ENCODE results near the gene HSD17B12. TPM values are rescaled to one million over a fixed set of nuclear protein-coding genes. Genes with fewer than 3 reads are reported as not detected.

The HSD17B12 gene
- total and polyA plus RNA-seq, 2 of the 8 experiments (the other 6 are each of a cell fraction or from before 2014, with no cell fraction given): 46.0 to 121 TPM

- DNase-seq (ENCODE audit: low read depth in 1 of 2, low spot score in 2 of 2) (no peak), FAIRE-seq (no peak)
- H3K4me2 ChIP-seq (ENCODE audit: insufficient read depth in 1 of 2, low read depth in 2 of 2, low read length in 2 of 2): no peak overlapping the region
- H2BK5ac ChIP-seq (ENCODE audit: low read depth, low read length): no peak overlapping the region
- H3K27me3 ChIP-seq (replicated peaks in 1 of 4; ENCODE audit: control insufficient read depth in 3 of 4, extremely low read depth in 1 of 4, insufficient read depth in 3 of 4, low read length in 3 of 4): no peaks in the 10 kb centered on the region; a peak in 1 of 7 replicates
- H4K5ac ChIP-seq (ENCODE audit: insufficient read length, low read depth, low read length): no peak overlapping the region
- no peaks in the 10 kb centered on the region for H3K4me1 ChIP-seq (replicated peaks in 1 of 4; ENCODE audit: control insufficient read depth in 3 of 4, insufficient read depth in 4 of 4, low read length in 3 of 4)
- no peak overlapping the region for H3K9ac ChIP-seq (replicated peaks in 1 of 4; ENCODE audit: extremely low read depth in 1 of 4, low read depth in 3 of 4, low read length in 3 of 4)
- H2AK5ac ChIP-seq (ENCODE audit: low read depth, low read length): no peak overlapping the region
- H3K9me3 ChIP-seq (ENCODE audit: insufficient read depth in 2 of 2, low read depth in 1 of 2, low read length in 1 of 2): peaks cover 0 to 3% of the 10 kb centered on the region in 2 experiments; a peak in 1 of 4 replicates
- H2BK15ac ChIP-seq (ENCODE audit: low read length): no peak overlapping the region
- no peaks in the 10 kb centered on the region; the same call in 1 of the 2 replicates for H3K23me2 ChIP-seq (ENCODE audit: low read depth, low read length)
- ChIA-PET POLR2A (ENCODE audit: partially characterized antibody) (no interaction called here), CTCF (ENCODE audit: partially characterized antibody) (interaction anchor here (0.9 to 7.1 kb wide), 6 partner anchors 14 to 52 kb away, joined by 3 to 42 read pairs (median 3); no protein-coding TSS in a partner anchor)
- no peak overlapping the region for H3K18ac ChIP-seq (ENCODE audit: extremely low read depth, low read length)
- H4K8ac ChIP-seq (ENCODE audit: extremely low read depth, insufficient read depth, low read length): no peak overlapping the region
- peaks cover 0 to 4% (median 0%) of the 10 kb centered on the region in 4 experiments; a peak in 1 of 8 replicates for H3K36me3 ChIP-seq (ENCODE audit: control insufficient read depth in 2 of 4, insufficient read depth in 4 of 4, low read length in 3 of 4)
- TF ChIP-seq ZNF274 (IDR thresholded peaks at IDR 0.05; ENCODE audit: borderline replicate concordance, extremely low read depth, low read length) (no peak), RBBP5 (IDR thresholded peaks at IDR 0.05; ENCODE audit: borderline replicate concordance, low read depth, low read length) (no peak), RFX5 (IDR thresholded peaks at IDR 0.05; ENCODE audit: borderline replicate concordance, low read depth, low read length) (no peak), BACH1 (IDR thresholded peaks at IDR 0.05; ENCODE audit: low read length) (no peak), SIN3A (conservative IDR thresholded peaks at IDR 0.05 in 1 of 2, IDR thresholded peaks at IDR 0.05 in 1 of 2; ENCODE audit: low read depth in 1 of 2, low read length in 2 of 2) (no peak), EP300 (IDR thresholded peaks at IDR 0.05; ENCODE audit: borderline replicate concordance in 1 of 2, low read depth in 2 of 2, low read length in 2 of 2) (no peak)
- H2BK20ac ChIP-seq (ENCODE audit: low read length): no peak overlapping the region
- no peak overlapping the region for H2BK120ac ChIP-seq (replicated peaks; ENCODE audit: low read depth, low read length)
- no peak overlapping the region for H3K23ac ChIP-seq (ENCODE audit: insufficient read length)
- no peaks in the 10 kb centered on the region for H3K79me1 ChIP-seq (ENCODE audit: low read depth, low read length)
- H3K4ac ChIP-seq (replicated peaks; ENCODE audit: insufficient read length, low read depth, low read length): no peak overlapping the region
- no peak overlapping the region for H3K56ac ChIP-seq (replicated peaks; ENCODE audit: insufficient read length, low read depth, low read length)
- H3K79me2 ChIP-seq (ENCODE audit: control insufficient read depth in 1 of 2, insufficient read depth in 2 of 2, low read length in 2 of 2): no peaks in the 10 kb centered on the region
- H2BK12ac ChIP-seq (ENCODE audit: low read depth, low read length): no peak overlapping the region
- H4K91ac ChIP-seq (replicated peaks; ENCODE audit: insufficient read length, low read length): no peak overlapping the region
- no peak overlapping the region for H3K4me3 ChIP-seq (ENCODE audit: extremely low read depth in 1 of 4, insufficient read depth in 2 of 4, low read depth in 3 of 4, low read length in 4 of 4)
- 96% methylated on average over 4 of the region's 4 CpGs; no CpG with 5 or more reads in 1 of the 2 experiments for WGBS, 2 experiments (ENCODE audit: extremely low coverage in 1 of 2, insufficient coverage in 1 of 2, insufficient read length in 1 of 2, insufficient replicate concordance in 2 of 2, low coverage in 1 of 2, low lambda C conversion rate in 2 of 2, missing lambda C conversion rate in 1 of 2)
- H2AFZ ChIP-seq (ENCODE audit: low read length): no peak overlapping the region
- no peaks in the 10 kb centered on the region for H4K20me1 ChIP-seq (replicated peaks in 1 of 2; ENCODE audit: control insufficient read depth in 1 of 2, insufficient read depth in 2 of 2, low read length in 2 of 2)
- no peak overlapping the region for H3K27ac ChIP-seq (ENCODE audit: low read depth, low read length)
- H3K14ac ChIP-seq (ENCODE audit: insufficient read length): no peak overlapping the region
These were observed 223.4 kb downstream of the HSD17B12 start for GRCh38 chr11:43903969-43904368.

All from H1 (cell line).